GM15510 (cell line): ENCODE data around the gene PLA2G7.

Source experiments
- POLR2A ChIP-seq: IDR thresholded peaks from 3 replicates; pipeline ENCODE4 v1.6.1; 2011; ENCODE audit warnings: borderline replicate concordance; ENCODE audit not compliant: insufficient read length; ENCODE audit errors: extremely low read depth

PLA2G7 gene

DNA sequence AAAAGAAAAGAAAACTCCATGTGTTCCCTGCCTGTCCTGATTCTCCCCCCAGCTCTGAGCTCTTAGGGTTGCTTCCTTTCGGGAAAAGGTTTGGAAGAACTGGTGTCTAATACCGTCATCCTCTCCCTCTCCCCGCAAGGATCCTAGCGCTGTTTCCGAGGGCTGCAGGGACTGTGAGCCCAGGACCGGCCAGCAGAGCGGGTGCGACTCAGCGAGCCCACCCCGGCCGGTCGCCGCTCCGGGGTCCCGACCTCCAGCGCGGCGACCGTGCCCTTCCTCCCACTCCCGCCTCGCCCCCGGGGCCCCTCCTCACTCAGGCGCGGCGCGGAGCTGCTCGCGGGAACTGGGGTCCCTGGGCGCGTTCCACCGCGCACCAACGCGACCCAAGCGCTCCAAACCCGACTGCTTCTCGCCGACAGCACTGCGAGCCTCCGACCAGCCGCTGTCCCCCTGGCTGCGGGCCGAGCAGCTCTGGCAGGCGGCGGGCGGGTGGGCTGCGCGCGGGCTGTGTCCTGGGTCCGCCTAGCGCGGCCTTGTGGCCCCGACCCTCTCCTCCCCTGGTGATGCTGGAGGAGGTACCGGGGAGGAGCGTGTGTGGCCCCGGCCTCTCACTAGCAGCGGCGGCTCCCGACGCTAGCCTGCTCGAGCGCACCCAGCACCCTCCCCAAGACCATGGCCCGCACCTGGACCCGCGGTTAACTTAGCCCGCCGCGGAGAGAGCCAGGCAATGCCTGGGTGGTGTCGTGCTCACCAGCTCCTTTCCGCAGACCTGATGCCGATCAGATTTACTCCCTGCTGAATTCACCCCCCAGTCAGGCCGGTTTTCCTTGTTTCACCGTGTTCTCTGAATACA lies at the start of gene PLA2G7:
Gene PLA2G7, minus strand, starts transcription at position 509 of the 853 bp plus-strand sequence. CDS start 12,484 bp downstream, outside the sequence.
- TF ChIP-seq POLR2A = no peak

GRCh38 chr6:46784535-46784934 lies 49.4 kb upstream of the PLA2G7 start:
- TF ChIP-seq POLR2A = no peak

DNA sequence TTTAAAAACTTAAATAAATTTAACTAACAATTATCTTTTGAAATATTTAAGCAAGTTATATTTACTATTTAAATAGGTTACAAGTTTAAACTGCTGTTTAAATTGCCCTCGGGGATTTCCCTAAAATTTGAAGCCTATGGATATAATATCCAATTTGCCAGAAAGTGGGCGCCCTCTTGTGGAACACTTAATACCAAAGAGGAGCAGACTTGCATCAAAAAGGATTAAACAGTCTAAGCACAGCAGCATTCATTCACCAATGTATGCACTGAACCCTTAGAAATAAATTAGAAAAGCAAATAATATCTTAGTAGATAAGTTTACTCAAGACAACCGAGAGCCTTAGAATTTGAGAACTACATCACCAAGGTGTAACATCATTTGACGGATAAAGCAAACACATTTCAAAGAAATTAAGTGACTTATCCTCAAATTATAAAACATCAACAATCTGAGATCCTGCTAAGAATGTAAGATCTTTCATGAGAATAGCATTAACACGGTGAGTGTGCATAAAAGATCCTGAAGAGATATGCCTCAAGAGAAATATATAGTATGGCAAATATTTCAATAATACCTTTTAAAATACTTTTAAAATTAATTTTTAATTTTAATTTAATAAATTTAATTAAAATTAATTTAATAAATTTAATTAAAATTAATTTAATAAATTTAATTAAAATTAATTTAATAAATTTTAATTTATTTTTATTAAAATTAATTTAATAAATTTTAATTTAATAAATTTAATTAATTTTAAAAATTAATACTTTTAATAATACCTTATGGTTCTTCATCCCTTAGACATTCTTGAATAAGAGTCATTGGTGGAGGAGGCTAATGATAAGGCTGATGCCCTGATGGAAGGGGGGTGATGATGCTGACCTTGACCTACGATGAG lies 46.6 kb upstream of the PLA2G7 start:
- no peak for TF ChIP-seq POLR2A

DNA sequence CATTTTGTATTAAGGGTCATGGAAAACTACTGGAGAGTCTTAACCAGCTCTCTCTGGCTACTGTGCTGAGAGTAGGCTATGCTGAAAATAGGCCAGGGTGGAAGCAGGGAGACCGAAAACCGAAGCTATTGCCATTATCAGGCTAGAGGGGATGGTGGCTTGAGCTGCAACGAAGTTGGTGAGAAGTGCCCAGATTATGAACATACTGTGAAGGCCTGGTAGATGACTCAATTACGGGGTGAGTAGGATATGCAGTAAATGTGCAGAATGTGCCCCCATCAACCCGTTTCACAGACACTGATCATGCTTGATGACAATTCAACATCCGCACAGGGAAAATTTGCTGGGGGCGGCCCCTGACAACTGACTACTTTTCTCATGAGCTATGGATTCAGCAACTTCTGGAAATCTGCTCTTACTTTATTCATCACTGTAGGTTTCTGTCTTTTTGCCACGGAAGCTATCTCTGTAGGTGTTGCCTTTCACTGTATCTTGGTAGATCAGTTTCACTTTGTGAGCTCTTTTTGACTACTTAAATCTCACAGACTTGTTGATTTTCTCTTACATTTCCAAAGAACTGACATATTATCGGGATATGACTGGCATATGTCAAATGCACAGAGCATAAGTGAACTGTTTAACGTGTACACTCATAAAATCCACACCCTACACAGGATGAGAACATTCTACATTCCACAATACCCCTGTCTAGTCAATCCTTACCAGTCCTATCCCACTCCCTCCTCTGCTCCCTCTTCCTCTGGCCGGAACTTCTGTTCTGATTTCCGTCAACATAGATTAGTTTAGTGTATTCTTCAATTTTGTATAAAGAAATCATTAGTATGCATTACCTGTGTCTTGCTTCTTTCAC lies 42.5 kb upstream of the PLA2G7 start:
- no peak for TF ChIP-seq POLR2A

- no peak for TF ChIP-seq POLR2A
These were observed 41.0 kb upstream of the PLA2G7 start for GRCh38 chr6:46776070-46776712.

DNA sequence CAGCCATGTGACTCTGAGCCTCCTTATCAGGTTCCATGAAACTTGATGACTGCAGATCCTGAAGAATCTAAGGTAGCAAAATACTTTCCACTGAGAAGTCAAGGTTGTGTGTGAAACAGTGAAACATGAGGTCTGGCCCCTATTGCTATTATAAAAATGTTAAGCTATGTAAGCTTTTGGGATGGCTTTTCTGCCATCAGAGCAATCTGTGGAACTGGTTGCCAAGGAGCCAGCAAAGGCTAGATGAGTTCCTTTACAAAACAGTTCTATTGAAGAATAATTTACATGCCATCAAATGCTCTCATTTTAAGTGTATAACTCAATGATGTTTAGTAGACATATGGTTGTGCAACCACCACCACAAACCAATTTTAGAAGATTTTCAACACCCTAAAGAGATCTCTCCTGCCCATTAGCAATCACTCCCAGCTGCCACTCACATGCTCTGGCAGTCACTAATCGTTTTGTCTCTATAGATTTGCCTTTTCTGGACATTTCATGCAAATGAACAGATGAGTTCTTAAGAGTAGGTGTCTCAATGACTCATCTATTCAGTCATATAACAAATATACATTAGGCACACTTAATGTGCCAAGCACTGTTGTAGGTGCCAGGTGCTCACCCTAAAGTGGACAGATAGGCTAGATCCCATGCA lies 38.2 kb upstream of the PLA2G7 start:
- TF ChIP-seq POLR2A = no peak

DNA sequence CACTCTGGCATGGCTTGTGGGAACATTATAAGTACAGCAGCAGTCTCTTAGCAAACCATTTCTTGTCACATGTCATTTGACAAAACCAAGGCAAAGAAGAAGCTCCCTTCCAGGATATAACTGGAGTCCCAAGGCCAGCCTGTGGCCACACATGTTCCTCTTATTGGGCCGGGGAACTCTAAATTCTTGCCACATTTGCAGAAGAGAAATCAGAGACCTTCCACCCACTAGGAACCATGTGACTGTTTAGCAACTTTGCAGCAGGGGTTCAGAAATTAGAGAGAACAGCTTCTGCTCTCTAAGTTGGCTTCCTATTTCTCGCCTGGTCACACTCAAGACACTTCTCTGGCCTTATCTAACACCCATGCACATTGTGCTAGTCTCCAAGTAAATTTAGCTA lies 37.6 kb upstream of the PLA2G7 start:
- no peak for TF ChIP-seq POLR2A

DNA sequence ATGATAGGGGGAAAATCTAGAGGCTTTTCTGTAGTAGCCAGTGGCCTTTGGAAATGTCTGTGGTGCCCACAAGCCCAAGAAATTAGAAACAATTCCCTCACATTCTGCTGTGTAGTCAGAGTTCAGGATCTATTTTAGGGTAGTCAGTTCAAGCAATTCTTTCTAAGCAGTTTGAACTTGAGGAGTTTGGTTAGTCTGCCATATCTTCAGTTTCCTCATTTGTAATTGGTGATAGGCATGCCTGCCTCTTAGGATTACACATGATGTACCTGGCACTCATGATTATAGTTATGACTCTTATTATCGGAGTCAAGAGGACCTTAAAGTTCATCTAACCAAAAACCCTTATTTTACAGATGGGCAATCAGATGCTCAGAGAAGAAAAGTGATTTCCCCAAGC lies 36.8 kb upstream of the PLA2G7 start:
- TF ChIP-seq POLR2A = no peak

GRCh38 chr6:46764961-46765360 lies 29.8 kb upstream of the PLA2G7 start:
- no peak for TF ChIP-seq POLR2A

GRCh38 chr6:46763466-46763865 lies 28.3 kb upstream of the PLA2G7 start:
- no peak for TF ChIP-seq POLR2A

DNA sequence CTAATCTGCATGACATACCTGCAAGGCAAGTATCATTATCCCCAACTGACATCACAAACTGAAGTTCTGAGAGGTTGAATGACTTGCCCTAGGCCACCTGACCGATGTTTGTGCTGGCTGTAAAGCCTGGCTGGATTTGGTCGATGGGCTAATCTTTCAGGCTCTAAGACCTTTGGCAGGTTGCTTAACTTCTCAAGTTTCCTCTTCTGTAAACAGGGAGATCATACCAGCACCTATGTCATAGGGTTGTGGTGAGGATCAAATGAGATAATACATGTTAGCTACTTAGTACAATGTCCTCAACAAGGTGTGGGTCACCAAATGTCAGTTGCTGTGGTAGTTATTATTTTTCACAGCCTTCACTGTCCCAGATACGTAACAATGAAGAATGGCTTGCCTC lies 25.8 kb upstream of the PLA2G7 start:
- TF ChIP-seq POLR2A = no peak

GRCh38 chr6:46758960-46759753 lies 24.0 kb upstream of the PLA2G7 start:
- TF ChIP-seq POLR2A = no peak

- no peak for TF ChIP-seq POLR2A
These were observed 22.0 kb upstream of the PLA2G7 start for GRCh38 chr6:46757214-46757596.
